Activated T-helper 1 cell treated with anti-CD3 and anti-CD28 coated beads, Interleukin-2, amount 50 U/mL, for 16 hours (primary cell): ENCODE measurements around the gene CCT3.
A peak's percentile ranks its signal among the peaks of the same experiment; 100 is the strongest.
"Not testable (repeated sequence)": the region's sequence is repeated elsewhere in the genome, so short reads cannot be mapped to it uniquely, and the experiment has no call there.

Experiments
- DNase-seq, 2 donors: peaks; one replicate each; pipeline ENCODE4 v3.0.0-alpha.2; 2020; ENCODE audit warnings: low read depth in 1 of 2, low spot score in 1 of 2

Gene CCT3

DNA sequence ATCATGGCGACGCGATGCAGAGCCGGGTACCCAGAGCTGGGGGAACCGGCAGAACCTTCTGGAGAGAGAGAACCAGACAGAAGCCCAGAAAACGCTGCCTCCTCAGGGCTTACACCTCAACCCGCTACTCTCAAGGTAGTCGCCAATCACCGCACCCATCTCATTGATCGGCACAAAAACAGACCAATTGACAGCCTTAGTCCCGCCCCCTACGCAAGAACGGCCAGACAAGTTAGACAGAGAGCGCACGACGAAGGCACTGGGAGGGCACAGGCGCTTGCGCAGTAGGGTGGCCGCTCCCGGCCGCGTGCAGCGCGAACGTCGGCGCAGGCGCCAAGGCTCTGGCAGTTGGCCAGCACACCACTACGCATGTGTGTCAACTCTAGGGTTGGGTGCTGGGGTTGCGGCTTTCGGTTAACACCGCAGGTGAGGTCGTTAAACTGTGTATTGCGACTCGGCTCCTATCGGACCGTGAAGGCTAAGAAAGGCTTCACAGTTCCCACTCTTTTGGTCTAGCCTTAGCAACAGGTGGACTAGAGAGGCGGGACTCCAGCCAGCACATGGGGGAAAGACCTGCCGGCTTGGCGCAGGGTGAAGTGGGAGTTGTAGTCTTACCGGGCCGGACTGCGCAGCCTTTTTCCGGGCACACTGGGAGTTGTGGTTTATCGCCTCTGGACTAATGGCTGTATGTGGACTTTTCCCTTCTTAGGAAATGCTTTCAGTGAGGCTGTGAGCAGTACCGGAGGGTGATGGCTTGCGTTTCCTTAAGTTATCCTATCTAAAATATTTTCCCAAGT, at the start of gene CCT3, which contains the start of gene TSACC:
TSS of gene CCT3 (minus strand) at position 113 of the 797 bp plus-strand sequence. CDS start at position 5, 108 bp downstream.
TSS of gene TSACC (plus strand) at position 347 of the 797 bp plus-strand sequence. CDS start 1,232 bp downstream, outside the sequence.
- DNase-seq: peak; percentile 98 to 99

DNA sequence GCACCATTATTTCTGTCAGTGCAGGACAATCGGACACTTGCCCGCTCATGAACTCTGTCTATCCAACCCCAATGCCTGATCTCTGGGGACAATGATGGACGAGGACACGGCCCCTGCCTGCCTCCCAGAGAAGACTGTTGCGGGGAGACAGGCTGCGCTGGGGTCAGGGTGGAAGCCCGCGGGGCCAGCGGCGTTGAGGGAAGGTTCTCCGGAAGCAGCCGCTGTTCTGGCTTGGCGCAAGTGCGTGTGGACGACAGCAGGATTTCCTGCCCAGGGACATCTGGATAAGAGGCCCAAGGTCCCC, 49.7 kb upstream of the CCT3 start:
- DNase-seq: no peak

DNA sequence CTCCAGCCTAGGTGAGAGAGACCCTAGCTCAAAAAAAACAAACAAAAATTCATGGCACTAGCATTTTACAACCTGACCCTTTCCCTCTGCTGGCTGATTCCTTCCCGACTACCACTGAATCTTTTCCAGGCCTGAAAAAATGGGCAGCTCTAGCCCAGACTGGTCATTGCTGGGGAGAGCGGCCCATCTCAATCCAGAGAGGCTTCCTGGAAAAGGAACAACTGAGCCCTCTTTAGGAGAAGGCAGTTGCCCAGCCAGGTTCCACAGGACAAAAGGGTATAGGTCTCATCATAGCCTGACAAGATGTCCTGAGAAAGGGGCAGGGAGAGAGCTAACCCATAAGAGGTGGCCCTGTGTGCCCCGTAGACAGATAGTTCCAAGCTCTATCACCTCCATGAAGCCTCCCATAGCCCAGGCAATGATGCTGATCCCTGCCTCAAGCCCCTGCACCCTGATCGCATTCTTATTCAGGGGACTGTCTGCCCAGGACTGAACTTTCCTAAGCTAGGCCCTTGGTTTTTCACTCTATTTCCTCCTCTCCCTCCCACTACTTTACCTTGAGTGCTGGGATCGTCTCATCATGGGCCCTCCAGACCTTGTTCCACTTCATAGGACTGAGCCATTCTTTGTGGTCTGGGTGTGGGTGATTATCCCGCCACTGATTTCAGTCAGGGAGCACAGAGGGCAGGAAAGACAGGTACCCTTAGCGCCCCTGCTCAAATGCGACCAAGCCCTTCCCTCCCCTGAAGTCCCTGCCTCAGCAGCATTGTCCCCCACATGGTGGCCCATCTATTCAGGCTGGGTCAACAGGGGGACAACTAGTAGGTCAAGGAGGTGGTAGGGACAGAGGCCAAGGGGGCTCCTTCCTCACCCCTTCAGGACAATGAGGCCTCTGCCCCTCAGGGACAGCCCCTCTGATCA, 49.1 kb upstream of the CCT3 start:
- no peak for DNase-seq

DNA sequence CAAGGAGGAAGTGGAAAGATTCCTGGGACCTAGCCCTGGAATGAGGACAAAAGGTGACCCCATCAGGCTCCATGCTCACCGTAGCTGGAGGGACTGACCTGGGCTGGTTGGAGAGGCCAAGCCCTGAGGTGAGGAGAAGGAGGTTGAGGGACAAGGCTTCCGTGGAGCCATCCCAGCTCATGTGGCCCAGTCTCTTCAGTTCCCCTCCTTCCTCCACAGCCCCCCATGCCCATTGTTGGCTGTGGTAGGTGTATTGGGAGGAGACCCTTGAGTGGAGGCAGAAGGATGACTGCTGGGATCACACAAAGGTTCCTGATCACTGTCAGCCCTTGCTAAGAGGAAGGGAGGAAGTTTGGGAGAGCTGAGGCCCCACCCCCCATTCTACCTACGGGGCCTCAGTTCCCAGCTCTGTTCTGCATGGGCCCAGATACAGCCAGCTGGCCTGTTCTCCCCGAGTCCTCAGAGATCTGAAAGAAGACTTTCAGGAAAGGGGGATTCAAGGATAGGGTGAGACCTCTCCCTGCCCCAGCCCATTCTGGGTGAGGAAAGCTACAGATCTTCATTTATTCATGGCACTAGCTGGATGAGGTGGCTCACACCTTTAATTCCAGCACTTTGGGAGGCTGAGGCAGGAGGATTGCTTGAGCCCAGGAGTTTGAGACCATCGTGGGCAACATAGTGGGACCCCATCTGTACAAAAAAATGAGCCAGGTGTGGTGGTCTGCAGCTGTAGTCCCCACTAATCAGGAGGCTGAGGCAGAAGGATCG, 48.2 kb upstream of the CCT3 start:
- no peak for DNase-seq

DNA sequence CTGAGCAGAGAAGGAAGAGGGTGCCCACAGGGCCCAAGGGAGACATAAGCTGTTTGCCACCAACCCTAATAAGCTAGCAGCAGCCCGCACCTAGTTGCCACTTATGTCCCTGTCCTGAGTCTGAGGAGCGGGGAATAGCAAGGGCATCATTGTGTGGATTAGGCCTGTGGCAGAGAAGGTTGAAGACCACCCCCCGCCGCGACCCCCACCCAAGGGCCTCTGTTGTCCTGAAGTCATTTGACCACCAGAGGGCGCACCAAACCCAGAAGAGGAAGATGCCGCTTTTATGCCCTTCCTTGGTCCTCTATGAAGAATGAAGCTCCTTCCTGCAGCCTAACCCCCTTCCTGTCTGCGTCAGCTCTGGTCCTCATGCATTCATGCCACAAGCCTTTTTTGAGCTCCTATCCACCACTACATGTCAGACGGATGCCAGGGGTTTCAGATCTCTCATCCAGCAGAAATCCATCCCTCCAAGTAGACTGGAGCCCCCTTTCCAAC, 47.5 kb upstream of the CCT3 start:
- DNase-seq: peak; percentile 64

DNA sequence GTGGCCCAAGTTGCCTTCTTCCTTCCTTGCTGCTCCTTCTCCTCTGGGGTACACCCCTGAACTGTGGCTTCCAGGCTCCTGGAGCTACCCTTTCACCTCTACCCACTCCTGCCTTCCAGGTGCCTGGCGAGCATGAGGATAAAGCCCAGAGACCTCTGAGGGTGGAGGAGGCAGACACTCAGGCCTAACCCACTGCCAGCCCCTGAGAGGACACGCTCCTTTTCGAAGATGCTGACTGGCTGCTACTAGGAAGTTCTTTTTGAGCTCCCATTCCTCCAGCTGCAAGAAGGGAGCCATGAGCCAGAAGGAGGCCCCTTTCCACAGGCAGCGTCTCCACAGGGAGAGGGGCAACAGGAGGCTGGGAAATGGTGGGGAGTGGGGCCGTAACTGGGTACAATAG, 46.6 kb upstream of the CCT3 start:
- no peak for DNase-seq

DNA sequence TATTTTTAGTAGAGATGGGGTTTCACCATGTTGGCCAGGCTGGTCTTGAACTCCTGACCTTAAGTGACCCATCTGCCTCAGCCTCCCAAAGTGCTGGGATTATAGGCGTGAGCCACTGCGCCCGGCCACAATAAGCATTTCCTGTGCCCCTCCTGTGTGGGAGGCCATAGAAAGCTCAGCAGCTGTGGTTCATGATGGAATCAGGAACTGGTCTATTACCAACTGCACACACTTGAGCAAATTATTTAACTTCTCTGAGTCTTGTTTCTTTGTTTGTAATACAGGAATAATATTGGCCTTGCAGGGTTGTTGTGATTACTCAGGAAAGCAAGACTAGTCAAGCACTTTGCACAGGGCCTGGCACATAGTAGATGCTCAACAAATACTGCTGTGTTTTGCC, 45.9 kb upstream of the CCT3 start:
- no peak for DNase-seq

DNA sequence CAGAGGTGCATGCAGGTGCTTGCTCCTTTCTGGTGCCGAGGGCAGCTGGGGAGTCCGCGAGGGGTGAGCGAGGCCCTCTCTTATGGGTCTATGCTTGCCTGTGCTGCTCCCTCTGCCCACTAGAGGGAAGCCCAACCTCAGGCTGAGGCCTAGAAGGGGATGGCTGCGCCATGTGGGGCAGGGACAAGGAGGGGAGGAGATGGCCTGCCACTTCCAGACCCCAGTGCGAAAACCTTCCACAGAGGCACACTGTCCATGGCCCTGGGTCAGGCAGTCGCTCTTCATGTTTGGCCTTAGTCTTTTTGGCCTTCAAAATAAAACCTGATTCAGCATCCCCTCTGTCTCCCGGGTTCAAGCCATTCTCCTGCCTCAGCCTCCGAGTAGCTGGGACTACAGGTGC, 44.9 kb upstream of the CCT3 start:
- DNase-seq: peak; percentile 13 to 27

DNA sequence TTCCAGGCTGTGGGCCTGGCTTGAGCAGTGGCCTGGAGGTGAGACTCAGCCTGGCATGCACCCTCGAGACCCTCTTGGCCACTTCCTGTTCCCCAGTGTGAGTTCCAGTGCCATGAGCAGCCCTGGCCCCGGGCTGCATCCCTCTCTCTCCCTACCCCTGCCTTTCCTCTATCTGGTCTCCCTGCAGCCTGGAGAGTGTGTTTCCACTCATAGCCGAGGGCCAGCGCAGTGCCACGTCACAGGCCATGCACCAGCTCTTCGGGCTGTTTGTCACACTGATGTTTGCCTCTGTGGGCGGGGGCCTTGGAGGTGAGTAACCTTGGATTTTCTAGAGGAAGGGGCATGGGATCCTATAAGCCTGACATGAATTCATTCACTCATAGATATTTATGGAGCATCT, 44.5 kb upstream of the CCT3 start:
- DNase-seq: no peak

DNA sequence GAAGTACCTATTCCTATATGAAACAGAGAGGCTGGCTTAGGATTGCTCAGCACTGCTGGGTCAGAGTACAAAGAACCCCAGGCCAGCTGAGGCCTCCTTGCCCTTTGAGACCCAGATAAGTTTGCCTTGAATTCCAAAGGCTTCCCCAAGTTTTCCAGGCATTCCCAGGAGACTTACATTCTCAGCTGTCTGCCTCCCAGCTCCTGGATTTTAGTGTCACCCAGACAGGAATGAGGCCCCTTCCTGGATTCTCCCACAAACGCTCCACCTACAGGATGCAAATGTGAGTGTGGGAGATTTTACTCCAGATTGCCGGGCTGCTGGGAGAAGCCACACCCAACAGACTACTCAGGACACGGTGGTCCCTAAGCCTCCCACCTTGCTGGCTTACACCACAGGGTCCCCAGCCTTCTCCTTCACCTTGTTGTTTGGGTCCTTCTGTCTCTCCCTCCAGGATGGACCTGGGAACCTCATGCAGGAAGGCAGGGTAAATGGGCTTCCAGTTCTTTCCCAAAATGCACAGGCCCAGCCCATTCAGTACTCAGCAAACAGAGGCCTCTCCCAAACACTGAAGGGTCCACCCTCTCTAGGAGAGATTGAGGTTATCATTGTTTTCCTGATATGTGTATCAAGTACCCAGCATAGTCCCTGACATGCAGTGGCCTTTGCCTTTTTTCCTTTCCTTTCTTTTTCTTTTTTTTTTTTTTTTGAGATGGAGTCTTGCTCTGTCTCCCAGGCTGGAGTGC, 41.5 kb upstream of the CCT3 start:
- DNase-seq: no peak

DNA sequence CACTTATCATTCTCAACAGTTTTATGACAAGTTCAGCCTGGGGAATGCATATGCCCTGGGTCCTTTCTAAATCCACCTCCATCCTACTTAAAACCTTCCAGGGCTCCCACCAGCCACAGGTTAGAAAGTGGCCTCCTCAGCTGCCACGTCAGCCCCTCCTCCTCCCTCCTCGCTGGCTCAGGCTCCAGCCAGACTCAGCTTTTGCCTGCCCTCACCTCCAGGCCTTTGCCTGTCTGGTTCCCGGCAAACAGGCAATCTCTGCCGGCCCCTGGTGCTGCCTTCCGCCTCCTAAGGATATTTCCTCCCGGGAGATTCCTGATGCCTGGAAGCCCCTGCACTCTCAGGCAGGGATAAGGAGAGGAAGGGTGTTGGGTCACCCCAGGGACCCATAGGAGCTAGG, 40.5 kb upstream of the CCT3 start:
- DNase-seq: no peak

DNA sequence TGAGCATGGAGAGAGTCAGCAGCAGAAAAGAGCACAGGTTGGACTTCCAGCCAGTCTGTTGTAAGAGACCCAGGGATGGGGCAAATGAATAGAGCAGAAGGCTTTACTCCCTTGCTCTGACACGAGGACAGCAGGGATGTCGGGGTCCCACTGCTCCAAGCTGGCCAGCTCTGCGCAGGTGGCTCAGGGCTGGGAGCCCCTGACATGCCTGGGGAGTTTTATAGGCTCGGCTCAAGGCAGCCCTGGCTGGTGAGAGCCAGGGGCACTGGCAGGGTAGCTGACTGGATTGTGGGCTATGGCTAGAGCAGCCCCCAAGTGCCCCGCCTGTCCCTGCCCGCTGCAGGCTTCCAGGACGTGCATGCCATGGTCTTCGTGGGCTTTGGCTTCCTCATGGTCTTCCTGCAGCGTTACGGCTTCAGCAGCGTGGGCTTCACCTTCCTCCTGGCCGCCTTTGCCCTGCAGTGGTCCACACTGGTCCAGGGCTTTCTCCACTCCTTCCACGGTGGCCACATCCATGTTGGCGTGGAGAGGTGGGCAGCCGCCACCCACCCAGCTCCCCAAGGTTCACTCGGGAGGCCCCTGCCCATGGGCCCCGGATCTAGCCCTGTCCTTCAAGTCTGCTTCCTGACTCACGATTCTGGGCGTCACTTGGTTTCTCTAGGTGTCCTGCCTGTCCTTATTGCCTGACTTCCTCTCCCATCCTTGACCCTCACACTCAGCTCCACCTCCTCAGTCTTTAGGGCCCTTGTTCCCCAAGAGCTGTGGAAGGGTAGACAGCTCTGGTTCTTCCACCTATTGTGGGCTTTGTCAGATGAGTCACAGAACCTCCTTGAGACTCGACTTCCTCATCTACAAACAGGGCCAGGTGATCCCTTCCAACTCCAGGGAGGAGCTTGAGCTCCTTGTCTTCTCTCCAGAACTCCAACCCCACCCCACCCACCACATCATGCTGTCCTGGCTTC, 39.1 kb upstream of the CCT3 start:
- no peak for DNase-seq

DNA sequence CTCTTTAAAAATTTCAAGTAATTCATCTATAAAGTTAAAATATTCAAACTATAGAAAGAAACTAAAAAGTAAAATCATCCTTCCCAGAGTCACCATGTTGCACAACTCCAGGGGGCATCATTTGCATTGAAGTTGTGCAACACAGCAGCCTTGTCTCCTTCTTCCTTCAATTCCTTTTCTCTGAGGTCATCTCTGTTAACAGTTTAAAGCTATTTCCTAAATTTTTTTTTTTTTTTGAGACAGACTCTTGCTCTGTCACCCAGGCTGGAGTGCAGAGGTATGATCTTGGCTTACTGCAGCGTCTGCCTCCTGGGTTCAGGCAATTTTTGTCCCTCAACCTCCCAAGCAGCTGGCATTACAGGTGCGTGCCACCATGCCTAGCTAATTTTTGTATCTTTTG, 38.1 kb upstream of the CCT3 start:
- DNase-seq: no peak

DNA sequence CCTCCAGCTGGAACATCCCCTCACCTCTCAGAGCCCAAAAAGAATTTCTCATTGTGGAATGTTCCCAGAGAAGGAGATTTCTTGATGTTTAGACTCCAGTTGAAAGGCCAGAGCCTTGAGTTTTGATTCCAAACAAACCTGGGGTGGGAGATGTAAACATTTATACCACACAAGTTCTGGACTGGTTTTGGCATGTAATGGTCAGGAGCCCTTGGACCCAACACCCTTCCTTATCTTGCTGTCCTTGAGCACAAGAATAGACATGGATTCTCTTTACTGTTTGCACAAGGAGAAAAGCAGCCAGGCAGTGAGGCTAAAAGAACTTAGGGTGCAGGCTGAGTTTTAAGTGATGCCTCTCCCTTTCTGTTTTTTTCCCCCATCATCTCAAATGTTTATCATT, 35.5 kb upstream of the CCT3 start:
- no peak for DNase-seq

DNA sequence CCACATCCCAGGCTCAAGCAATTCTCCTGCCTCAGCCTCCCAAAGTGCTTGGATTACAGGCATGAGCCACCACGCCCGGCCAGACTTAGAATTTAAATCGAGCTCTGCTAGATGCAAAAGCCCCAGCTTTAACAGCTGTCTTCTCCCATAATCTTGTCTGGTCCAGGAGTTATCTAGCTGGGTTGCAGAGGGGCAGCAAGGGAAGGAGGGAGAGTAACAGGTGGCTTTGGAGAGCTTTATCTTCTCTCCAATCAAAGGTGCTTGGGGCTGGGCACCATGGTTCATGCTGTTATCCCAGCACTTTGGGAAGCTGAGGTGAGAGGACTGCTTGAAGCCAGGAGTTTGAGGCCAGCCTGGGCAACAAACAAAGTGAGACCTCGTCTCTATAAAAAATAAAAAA, 34.8 kb upstream of the CCT3 start:
- DNase-seq: no peak

DNA sequence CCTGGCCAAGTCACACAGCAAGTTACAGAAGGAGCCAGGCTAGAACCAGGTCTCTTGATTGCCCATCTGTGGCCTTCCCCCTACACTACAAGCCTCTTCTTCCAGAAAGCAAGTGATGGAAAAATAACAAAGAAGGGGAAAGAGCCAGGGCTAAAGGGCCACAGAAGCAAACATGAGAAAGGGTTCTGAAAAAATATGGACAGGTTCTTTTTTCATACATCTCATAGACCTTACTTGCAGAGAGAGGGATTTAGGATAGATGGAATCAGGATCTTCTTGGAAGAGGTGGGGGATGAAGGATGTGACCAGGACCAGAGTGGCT, 34.1 kb upstream of the CCT3 start:
- DNase-seq: no peak

DNA sequence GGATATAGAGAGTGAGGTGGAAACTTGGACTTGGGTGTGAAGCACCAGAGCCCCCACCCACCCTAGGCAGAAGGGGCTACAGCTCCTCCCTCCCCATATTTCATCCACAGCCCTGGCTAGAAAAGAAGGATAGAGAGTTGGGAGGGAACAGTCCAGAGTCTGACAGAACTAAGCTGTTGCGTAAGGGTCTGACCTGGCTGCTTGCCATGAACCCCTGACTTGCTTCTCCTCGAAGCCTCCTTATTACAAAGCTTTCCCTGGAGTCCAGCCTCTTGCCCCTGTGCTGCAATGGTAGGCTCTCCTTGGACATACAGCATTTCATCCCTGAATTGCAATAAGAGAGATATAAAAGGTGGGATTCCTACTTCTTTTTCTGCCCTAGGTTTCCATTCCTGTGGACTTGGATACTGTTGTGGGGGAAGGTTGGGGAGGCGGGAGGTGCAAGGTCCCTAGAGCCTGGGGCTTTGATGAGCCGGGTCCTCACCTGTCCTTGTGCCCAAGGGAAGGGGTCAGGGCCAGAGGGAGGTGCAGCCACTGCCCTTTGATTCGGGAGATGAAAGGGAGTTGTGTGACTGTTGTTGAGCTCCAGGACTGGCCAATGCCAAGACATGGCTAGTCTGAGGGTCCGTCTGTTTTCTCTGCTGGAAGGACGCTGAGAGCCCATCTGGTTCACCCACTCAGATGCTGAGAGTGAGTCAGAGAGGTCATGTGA, 33.6 kb upstream of the CCT3 start:
- DNase-seq: no peak

DNA sequence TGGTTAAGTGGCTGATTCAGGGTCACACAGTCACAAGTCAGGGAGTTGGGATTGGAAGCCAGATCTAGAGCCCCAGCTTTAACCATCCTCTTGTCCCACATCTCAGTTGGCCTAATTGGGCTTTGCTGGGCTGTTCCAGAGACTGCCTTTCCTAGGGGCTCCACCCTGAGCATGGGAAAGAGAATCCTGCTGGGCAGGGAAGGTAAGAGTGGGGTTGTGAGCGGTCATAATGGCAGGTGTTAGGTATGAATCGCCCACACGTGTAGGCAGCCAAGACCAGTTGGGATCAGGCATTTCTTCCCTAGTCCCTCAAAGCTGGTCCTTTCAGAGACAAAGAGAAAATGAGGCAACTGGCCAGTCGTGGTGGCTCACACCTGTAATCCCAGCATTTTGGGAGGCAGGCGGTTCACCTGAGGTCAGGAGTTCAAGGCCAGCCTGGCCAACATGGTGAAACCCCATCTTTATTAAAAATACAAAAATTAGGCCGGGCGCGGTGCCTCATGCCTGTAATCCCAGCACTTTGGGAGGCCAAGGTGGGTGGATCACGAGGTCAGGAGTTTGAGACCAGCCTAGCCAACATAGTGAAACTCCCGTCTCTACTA, 31.7 kb upstream of the CCT3 start:
- DNase-seq: not testable (repeated sequence)
